HG03565 (cell line): ENCODE results near the gene PLXNB1.

ENCODE experiments used
- ATAC-seq: cut with Tn5 transposase; IDR thresholded peaks from one replicate; pipeline ENCODE4 v1.9.1; 2021; ENCODE audit warnings: mild to moderate bottlenecking, moderate library complexity; ENCODE audit not compliant: unreplicated experiment

The PLXNB1 gene

GRCh38 chr3:48420561-48420960 lies 9.3 kb downstream of the PLXNB1 start:
- ATAC-seq: no peak

DNA sequence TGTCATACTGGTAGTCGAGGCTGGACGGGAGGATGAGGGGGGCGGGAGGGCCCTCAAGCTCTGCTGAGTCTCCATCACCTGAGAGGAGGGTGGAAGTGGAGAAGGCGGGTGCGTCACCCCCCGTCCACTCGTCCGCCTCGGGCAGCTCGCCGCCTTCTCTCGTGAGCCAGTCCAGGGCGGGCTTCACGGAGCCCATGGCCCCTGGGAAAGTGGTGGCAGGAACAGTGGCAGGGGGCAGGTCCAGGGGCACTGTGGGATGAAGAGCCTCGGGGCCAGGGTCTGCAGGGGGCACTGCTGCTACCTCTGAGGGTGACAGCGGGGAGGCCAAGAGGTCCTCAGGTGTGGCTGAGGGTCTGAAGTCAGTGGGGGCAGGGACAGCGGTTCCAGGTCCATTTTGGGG lies 10.3 kb downstream of the PLXNB1 start:
- no peak for ATAC-seq

GRCh38 chr3:48419149-48419548 lies 10.7 kb downstream of the PLXNB1 start:
- ATAC-seq: no peak

DNA sequence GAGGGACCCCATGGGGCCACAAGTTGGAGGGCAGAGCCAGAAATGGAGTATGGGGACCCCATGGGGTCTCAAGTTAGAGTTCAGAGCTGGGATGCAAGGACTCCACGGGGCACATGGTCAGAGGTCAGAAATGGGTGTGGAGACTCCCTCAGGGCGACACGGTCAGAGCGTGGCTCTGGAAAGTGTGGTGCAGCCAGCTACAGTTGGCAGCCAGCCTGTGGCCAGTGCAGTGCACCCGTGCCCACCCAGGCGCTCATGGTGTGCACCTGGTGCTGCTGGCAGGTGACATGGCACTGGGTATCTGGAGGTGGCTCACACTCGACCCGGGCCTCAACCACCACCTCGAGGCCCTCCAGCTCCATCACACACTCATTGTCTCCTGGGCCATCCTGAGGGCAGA lies 11.2 kb downstream of the PLXNB1 start:
- ATAC-seq: no peak

DNA sequence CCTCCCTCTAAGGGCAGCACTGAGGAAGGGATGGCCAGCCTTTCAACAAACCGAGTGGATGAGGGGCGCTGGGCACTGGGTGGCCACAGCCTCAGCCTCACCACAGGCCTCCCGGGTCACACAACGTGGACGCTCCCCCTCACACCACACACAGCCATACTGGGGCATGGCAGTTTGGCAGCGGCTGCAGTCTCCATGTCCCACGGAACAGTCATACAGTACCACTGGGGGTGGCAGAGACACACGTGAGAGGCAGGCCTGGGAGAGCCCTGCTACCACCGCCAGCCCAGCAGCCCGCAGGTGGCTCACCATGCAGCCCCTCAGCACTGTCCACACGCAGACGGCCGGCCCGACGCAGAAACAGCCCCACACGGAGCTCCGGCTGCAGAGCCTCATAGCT lies 11.7 kb downstream of the PLXNB1 start:
- ATAC-seq: no peak

DNA sequence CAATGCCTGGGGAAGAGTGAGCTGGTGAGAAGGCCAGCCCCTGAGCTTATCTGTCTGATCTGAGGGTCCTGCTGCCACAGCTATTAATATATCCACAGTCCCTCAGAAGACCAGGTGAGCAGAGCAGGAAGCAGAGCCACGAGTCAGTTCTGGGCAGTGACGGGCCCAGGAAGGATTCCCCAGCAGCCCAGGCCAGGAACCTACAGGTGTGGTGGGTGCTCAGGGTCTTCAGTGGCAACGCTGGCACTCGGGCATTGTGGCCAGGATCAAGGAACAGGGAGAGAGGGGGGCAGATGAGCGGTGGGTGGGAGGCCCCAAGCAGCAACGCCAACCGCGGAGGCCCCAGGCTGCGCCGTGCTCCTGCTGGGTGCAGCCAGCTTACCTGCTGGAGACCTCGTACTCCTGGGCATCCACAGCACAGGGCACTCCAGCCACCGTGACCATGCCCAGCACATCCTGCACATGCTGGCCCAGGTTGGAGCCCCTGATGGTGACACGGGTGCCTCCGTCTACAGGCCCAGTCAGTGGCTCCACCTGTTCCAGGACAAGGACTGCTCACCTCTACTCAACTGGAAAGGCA lies 12.3 kb downstream of the PLXNB1 start:
- ATAC-seq: no peak

DNA sequence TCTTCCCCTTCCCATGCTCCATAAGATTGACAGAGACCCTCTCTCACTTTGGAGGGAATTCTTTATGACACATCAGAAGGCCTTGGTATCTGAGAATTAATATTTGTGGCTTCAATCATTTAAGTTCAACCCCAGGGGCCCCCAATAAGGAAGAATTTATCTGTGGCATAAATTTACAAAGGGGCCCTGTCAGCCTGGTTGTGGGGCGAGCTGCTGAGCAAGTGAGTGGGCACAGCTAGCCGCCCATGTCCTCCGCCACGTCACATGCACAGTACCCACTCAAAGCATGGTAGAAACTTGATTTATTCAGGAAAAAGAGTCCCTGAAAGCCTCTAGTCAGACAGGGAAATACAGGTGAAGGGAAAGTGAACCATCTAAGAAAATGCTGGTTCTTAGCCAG lies 13.3 kb downstream of the PLXNB1 start:
- ATAC-seq: no peak

DNA sequence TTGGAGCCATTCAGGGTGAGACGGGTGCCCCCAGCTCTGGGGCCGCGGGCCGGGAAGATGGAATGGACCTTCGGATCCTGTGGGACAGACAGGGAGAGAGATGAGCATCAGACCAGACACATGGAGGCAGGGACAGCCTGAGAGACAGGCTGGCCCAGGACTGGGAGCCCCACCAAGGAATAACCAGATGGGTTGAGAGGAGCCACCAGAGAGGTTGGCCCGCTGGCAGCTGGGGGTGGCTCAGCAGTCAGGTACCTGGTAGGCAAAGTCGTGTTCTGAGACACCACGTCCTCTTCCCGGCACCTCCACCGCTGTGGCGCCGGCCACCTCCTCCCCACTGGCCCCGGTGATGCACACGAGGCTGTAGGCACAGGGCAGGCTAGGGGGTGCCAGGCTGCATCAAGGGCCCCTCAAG lies 13.8 kb downstream of the PLXNB1 start:
- no peak for ATAC-seq

GRCh38 chr3:48415251-48415953 lies 14.5 kb downstream of the PLXNB1 start:
- no peak for ATAC-seq

GRCh38 chr3:48414376-48415250 lies 15.3 kb downstream of the PLXNB1 start:
- ATAC-seq: no peak

DNA sequence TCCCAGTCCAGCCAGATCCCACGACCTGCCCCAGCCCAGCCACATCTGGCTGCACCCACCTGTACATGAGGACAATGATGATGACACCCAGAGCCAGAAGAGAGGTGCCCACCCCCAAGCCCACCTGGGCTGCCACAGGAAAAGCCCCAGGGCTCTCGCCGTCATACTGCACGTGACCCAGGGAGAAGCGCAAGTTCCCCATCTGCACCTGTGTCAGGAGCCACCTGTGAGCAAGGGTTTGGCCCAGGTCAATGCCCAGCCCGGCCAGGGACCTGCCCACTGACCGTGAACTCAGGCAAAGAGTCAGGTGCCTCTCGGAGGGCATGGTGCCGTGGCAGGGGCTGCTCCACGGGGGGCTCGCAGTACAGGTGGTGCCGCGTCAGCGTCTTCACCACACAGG lies 16.3 kb downstream of the PLXNB1 start:
- no peak for ATAC-seq

DNA sequence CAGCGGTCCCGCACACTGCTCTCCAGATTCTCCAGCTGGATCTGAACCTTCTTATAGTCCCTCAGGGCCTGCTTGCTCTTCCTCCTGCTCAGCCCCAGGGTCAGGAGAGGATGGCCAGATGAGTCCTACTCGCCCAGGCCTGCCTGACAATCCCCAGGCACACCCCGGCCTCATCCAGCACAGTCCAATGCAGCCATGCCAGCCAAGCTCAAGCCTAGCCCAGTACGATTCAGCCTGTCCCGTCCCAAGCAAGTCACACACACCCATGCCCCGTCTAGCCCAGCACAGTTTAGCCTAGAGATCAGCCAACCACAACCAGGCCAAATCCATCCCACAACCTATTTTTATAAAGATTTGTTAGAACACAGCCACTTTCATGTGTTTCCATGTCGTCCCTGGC lies 16.8 kb downstream of the PLXNB1 start:
- no peak for ATAC-seq

- no peak for ATAC-seq
Observed at GRCh38 chr3:48412375-48413001, 17.4 kb downstream of the PLXNB1 start.

DNA sequence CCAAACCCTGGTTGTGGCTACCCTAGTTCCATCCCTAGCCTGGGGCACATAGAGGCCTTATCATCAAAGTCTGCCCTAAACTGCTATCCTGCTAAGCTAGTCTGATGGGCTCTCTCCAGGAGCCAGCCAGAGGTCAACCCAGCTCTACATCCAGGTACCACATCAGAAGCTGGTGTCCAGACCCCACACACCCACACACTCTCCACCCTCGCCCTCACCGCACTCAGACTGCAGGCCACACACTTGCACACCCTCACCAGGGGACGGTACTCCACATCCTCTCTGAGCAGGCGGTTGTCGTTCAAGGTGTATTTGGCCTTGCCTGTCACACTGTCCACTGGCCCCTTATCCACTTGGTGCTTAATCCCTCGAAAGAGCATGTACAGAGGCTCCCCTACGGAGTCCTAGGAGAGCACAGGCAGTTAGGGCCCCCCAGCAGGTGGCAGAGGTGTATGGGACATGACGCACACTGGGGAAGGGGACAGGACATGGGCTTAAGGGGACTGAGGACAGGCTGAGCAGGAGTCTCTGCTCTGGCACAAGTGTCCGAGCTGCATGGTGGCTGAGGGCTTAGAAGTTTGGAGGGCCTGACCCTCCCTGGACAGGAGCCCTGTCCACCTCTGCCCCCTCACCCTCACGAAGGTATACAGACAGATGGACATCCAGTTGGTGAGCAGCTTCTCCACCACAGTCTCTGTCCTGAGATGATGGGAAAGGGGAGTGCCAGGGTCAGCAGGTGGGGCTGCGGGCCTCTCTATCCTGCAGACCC lies 18.1 kb downstream of the PLXNB1 start:
- no peak for ATAC-seq

- no peak for ATAC-seq
Observed at GRCh38 chr3:48411041-48411588, 18.8 kb downstream of the PLXNB1 start.

- ATAC-seq: no peak
Observed at GRCh38 chr3:48410205-48411040, 19.5 kb downstream of the PLXNB1 start.

- ATAC-seq: no peak
Observed at GRCh38 chr3:48409291-48410201, 20.3 kb downstream of the PLXNB1 start.

DNA sequence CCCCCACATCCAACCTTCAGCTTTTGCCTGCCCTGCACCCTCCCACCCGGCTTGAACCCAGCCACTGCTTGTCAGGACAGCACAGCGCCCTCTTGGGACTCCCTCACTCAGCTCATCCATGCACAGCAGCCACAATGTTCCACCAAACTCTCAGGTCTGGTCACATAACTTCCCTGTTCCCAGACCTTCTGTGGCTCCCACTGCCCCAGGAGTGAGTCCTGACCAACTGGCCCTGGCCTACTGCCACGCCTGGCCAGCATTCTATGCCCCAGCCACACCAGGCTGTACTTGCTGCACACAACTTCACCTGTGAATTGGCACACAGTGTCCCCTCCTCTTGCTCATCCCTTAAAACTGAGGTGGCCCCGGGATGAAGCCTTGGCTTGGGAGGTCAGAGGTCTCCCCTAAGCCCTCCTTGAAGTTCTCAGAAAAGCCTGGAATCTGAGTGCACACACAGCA lies 21.0 kb downstream of the PLXNB1 start:
- ATAC-seq: no peak
